Thymus (tissue), 11 donors: Measurements from ENCODE around the gene RNF213. TPM values are rescaled to one million over a fixed set of nuclear protein-coding genes. Genes with fewer than 3 reads are reported as not detected.

Experiments used
- DNase-seq, 9 donors: peaks; one replicate each; pipeline ENCODE4 v3.0.0-alpha.2; 2013; ENCODE audit warnings: low spot score in 9 of 9, low read depth in 6 of 9, missing footprints in 1 of 9
- H3K27ac ChIP-seq, 2 donors: one replicate each; pipeline ENCODE4 v1.5.1; 2013; ENCODE audit warnings: control low read depth in 1 of 2, low read depth in 1 of 2, low read length in 1 of 2, mild to moderate bottlenecking in 1 of 2, moderate library complexity in 1 of 2
- H3K27me3 ChIP-seq, 2 donors: one replicate each; pipeline ENCODE4 v1.5.1; 2013; ENCODE audit warnings: low read length in 1 of 2; ENCODE audit not compliant: control insufficient read depth in 2 of 2, insufficient read depth in 1 of 2
- H3K36me3 ChIP-seq, 2 donors: one replicate each; pipeline ENCODE4 v1.5.1; 2013; ENCODE audit warnings: low read length in 1 of 2, mild to moderate bottlenecking in 1 of 2, moderate library complexity in 1 of 2; ENCODE audit not compliant: control insufficient read depth in 2 of 2, insufficient read depth in 2 of 2
- H3K4me1 ChIP-seq, 2 donors: one replicate each; pipeline ENCODE4 v1.5.1; 2013; ENCODE audit warnings: low read length in 2 of 2; ENCODE audit not compliant: control insufficient read depth in 2 of 2, insufficient read depth in 2 of 2
- H3K4me3 ChIP-seq, 2 donors: one replicate each; pipeline ENCODE4 v1.5.1; 2013; ENCODE audit warnings: low read length in 2 of 2, control low read depth in 1 of 2, mild to moderate bottlenecking in 1 of 2
- H3K9me3 ChIP-seq, 2 donors: one replicate each; pipeline ENCODE4 v1.5.1; 2013; ENCODE audit warnings: low read length in 1 of 2, mild to moderate bottlenecking in 1 of 2; ENCODE audit not compliant: control insufficient read depth in 2 of 2, insufficient read depth in 1 of 2
- WGBS: extraction: QIAGEN DNeasy Blood & Tissue Kit; methylation state at CpG from one replicate; pipeline ENCODE4 v1.1.7; 2013; 5-methylcytosine and 5-hydroxymethylcytosine counted together
- polyA plus RNA-seq: library from polyadenylated mRNA; stranded (reverse); fragments of 200-250 nt; gene quantifications from one replicate; pipeline ENCODE4 v1.2.3, GENCODE V29; 2013
- total RNA-seq: library from RNA; stranded (reverse); fragments of 120-200 nt; gene quantifications from one replicate; pipeline ENCODE4 v1.2.4, GENCODE V29; 2013
- donor health status: healthy.

RNF213 gene
- total and polyA plus RNA-seq, 2 donors = 76.4 to 114 TPM

DNA sequence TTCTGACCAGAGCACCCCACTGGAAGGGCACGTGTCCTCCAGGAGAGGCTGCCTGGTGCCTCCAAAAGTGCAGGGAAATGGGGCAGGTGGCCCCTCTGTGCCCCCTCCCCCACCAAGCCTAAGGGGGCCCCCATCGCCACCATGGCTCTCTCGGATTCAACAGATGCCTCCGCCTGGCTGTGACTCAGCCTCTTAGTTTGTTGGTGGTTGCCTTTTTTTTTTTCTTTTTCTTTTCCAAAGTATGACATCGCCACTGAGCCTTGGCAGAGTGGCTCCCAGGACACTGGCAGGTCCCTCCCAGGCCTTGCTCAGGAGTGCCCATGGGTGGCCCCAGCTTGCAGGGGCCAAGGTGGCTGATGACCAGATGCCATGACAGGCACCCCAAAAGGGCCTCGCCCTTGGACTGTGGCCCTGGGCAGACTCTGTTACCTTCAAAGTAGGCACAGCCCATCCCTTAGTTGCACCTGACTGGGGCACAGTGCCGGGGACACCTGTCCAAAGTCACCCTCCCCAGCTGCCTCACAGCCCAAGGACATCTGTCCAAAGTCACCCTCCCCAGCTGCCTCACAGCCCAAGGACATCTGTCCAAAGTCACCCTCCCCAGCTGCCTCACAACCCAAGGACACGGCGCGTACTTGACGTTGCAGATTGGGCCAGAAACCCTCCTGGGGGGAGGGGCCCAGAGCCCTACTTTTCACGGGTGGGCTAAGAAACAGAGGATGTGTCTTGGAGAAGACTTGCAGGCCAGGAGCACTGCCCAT lies 186.2 kb downstream of the RNF213 start:
- no peak for DNase-seq
- H3K4me1 ChIP-seq = no peaks in the 10 kb centered on the region
- H3K4me3 ChIP-seq = no peak overlapping the region
- no peak overlapping the region for H3K27ac ChIP-seq
- no peaks in the 10 kb centered on the region for H3K36me3 ChIP-seq
- H3K27me3 ChIP-seq = peaks cover 0 to 76% of the 10 kb centered on the region in 2 donors
- WGBS = 87% methylated on average over 12 of the region's 12 CpGs
- no peaks in the 10 kb centered on the region for H3K9me3 ChIP-seq

DNA sequence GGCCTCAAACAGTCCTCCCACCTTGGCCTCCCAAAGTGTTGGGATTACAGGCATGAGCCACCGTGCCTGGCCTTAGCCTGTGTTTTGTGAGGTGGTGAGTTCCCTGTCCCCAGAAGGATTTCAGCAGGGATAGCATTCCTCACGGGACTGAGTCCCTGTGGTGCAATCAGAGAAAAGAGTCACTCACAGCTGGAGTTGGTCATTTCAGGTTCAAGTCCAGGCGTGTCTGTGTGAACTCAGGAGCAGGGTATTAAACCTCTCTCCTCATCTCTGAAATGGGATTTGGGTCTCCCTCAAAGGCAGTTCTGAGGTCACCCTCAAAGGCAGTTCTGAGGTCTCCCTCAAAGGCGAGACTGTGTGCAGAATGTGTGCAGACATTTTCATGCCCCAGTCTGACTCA lies 187.1 kb downstream of the RNF213 start:
- Histone ChIP-seq H3K36me3 (no peaks in the 10 kb centered on the region), H3K4me3 (no peak overlapping the region), H3K27ac (no peak overlapping the region), H3K4me1 (no peaks in the 10 kb centered on the region), H3K27me3 (peaks cover 0 to 69% of the 10 kb centered on the region in 2 donors), H3K9me3 (no peaks in the 10 kb centered on the region)
- DNase-seq = no peak
- WGBS = 92% methylated on average over 4 of the region's 4 CpGs

Other genes with a start within 250 kb of the RNF213 start
- 3.7 TPM for gene TBC1D16, start 225.0 kb upstream of the RNF213 start, total RNA-seq
- gene TBC1D16, start 225.0 kb upstream of the RNF213 start, polyA plus RNA-seq = 4.2 TPM
- 0.57 TPM for gene CCDC40, start 224.2 kb upstream of the RNF213 start, total RNA-seq
- gene CCDC40, start 224.2 kb upstream of the RNF213 start, polyA plus RNA-seq = 1.5 TPM
- 30.4 TPM for gene GAA, start 159.3 kb upstream of the RNF213 start, total RNA-seq
- 56.4 TPM for gene GAA, start 159.3 kb upstream of the RNF213 start, polyA plus RNA-seq
- 116 TPM for gene EIF4A3, start 113.7 kb upstream of the RNF213 start, total RNA-seq
- gene EIF4A3, start 113.7 kb upstream of the RNF213 start, polyA plus RNA-seq = 76.3 TPM
- 0.38 TPM for gene CARD14, start 90.8 kb upstream of the RNF213 start, total RNA-seq
- 1.7 TPM for gene CARD14, start 90.8 kb upstream of the RNF213 start, polyA plus RNA-seq
- gene SGSH, start 40.5 kb upstream of the RNF213 start, total RNA-seq = 4.0 TPM
- 38.9 TPM for gene SGSH, start 40.5 kb upstream of the RNF213 start, polyA plus RNA-seq
- 2.3 TPM for gene SLC26A11, start 40.4 kb upstream of the RNF213 start, total RNA-seq
- gene SLC26A11, start 40.4 kb upstream of the RNF213 start, polyA plus RNA-seq = 17.4 TPM
- gene ENDOV, start 154.3 kb downstream of the RNF213 start, total RNA-seq = 8.3 TPM
- 20.7 TPM for gene ENDOV, start 154.3 kb downstream of the RNF213 start, polyA plus RNA-seq
- 8.3 TPM for gene NPTX1, start 215.8 kb downstream of the RNF213 start, total RNA-seq
- gene NPTX1, start 215.8 kb downstream of the RNF213 start, polyA plus RNA-seq = 1.0 TPM